NCI-H2171 treated with DMSO at 0.1 percent for 48 hours (cell line): ENCODE measurements around the gene KIAA2012.

ENCODE experiments used
- DNase-seq: peaks from one replicate; lab custom pipeline; 2025; lab: John Stamatoyannopoulos, UW

Gene KIAA2012

DNA sequence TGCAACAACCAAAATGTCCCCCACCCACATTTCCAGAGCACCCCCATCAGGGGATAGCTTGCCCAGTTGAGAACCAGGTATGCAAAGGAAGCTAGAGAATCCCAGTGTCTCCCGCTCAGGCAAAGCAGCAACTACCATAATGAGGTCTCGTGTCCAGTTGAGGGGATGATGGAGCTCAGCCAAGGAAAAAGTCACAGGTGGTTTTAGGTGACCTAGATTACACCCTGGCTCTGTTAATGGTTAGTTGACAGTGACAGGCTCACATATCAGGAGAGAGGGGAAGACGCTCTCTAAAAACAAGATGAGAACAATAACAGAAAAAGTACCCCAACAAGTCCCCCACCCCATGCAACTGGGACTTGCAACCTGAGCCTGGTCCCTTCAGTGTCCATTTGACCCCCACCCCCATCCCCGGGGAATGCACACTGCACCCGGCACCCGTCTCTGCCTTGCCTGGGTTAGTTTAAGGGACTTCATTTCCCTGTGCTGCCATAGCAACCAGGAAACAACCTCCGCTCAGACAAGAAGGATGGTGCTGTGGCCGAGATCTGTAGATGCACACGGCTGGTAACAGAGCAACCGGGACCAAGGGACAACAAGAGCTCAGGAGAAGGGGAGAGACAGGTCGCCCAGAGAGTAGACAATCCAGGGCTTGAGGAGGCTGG is at the start of gene KIAA2012:
TSS of gene KIAA2012 (plus strand) at position 519 of the 665 bp plus-strand sequence. CDS start 373 bp downstream, outside the sequence.
- DNase-seq, result no peak

DNA sequence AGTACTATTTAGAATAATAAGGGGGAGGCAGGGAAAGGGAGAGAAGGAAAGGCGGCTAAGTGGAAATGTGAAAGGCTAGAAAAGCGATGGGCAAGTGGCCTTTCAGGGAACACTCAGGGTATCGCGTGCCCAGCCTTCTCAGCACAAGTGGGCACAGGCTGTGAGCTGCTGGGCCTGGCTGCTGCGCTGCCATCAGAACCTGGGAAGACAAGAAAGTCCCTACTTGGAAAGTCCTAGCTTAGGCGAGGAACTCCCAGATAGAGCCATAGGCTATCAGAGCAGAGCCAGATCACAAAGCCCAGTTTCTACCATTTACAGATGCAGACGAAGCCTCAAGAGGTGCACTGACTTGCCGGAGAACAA is 49.2 kb upstream of the KIAA2012 start:
- DNase-seq, result no peak

DNA sequence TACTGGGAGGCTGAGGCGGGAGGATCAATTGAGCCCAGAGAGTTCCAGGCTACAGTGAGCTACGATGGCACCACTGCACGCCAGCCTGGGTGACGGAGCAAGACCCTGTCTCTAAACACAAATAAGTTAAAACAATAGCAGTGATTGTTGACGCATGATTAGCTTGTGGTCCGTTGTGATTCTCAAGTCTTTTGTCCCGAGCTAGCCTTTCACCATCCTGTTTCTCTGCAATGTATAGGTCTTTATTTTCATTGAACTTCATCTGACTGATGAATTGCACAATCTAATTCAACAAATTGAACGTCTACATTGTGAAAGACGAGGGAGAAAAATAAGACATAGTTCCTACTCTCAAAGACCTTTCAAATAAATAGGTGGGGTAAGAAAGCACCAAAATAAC is 48.2 kb upstream of the KIAA2012 start:
- DNase-seq, result no peak

DNA sequence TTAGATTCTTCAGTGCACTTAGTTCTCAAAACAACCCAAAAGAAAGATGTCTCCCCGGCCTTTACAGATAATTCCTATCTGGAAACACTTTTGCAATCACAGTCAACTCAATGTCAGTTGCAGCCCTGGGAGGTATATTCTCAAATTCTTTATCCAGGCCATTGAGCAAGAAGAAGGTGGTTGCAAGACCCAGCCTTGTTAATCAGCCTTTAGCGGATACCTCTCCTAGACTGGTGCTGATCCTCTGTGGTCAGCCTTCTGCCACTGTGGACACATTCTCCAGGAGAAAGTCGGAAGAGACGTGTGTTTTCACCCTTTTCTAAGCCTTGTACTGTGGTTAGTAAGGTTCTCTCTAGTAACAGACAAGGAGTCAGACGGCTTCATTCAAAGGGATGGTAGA is 47.2 kb upstream of the KIAA2012 start:
- DNase-seq, result no peak

DNA sequence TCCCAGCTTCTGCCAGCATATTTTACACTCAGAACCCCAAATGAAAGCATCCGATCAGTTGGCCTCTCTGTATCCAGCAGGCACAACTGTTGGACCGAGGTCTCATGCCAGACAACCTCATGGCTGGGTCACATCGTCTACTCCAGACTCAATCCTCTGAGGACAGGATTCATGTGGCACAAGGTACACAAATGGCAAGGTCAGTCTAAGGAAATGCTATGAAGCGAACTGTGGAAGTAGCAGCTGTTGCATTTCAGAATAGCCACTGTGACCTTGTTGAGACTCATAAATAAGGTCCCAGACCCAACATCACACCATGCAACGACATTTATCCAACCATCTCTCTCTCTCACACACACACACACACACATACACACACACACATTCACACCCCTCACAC is 46.5 kb upstream of the KIAA2012 start:
- no peak for DNase-seq

DNA sequence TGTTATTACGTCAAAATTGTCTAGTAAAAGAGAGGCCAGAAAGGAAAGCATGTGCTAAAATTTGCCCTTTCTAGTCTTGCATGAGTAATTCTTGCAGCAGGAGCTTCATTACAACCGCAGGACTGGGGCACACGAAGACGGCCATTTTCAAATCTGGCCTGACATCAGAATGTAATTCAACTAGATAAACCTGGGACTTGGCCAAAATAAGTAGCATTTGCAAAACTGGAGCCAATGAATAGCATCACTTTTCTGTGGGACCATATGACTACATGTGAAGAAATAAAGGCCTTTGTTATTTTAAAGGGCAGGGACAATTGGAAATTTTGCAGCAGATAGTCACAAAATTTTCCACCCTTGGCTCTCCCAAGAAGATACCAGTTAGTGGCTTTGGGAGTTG is 42.4 kb upstream of the KIAA2012 start:
- no peak for DNase-seq

DNA sequence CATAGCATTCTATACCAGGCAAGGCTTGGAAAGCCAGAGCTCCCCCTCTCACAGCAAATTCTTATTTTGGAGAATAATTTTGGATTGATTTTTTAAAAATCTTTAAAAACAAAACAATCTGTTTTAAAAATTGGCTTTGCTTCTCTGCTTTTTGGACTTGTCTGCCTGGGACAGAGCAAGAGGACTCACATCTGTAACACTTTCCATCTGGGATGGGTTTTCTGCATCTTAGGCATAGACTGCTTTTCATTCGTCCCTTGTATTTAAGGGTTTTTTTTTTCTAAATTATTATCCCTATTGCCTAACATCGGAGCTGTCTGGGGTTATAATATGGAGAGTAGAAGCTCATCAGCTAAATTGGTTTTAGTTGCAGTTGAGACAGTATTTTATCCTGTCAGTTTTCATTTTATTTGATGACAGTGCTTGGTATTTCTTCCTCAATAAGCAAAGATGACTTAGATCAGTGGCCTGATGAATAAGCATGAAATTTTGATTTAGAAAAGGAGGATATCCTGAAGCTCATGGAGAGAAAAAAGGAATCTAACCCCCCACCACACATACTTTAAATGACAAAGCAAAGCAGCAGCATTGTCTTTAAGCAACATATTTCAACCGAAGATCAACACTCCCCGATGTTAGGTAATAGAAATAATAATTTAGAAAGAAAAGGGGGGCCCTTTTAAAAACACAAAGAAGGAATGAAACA is 41.7 kb upstream of the KIAA2012 start:
- no peak for DNase-seq

DNA sequence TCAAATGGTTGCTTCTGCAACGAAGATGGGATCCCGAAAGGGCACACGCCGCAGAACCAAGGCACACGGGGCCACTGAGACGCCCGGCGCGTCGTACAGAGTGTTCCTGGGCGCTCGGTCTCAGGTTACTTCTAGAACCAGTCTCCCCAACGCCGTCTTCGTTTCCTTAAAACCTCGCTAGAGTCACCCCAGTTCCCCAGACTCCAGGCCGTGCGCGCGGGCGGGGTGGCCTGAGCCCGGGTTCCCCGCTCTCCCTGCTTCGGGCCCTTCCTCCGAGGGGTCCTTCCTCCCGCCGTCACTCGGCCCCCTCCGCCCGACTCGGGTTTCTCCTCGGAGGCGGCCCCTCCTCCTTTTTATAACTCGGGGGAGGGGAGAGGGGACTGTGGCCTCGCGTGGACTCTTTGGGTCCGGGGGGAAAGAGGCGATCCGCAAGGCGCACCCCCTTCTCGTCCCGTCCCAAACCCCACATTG is 40.2 kb upstream of the KIAA2012 start:
- DNase-seq, result peak; percentile 82

DNA sequence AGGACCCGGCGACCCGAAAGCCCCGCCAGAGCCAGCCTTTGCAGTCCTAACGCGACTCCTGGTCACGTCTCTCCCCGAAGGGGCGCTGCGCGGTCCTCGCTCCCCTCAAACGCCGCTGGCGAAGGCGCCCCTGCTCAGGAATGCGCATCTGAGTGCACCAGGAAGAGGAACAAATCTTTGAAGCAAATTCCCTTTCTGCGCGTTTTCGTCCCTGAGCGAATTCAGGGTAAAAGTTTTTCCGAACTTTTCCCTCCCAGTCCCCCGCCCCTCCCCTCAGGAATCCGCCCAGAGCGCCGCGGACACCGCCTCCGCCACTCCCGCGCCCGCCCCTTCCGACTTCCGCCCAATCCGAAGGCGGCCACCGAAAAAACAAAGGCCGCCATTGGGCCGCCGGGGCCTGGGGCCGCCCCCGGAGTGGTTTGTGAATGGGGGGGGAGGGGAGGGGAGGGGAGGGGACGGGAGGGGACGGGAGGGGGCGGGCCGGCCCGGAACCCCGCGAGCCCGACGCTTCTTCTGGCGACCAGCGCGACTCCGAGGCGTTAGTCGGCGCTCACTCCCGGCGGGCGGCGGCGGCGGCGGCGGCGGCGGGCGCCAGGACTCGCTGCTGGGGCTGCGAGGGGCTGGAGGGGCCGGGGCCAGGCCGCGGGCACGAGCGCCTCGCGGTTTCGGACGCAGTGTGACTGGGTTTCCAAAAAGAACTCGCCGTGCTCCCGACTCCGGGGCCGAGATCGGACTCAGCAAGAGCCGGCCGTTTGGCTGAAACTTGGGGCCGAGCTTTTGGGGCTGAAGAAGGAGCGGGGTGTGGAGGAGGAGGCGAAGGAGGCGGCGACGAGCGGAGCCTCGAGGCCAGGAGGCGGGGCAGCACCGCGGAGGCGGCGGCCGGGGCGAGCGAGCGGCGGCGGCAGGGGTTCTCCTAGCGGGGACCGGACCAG is 39.5 kb upstream of the KIAA2012 start, which contains the start of gene FZD7:
TSS of gene FZD7 (plus strand) at position 539 of the 932 bp plus-strand sequence. CDS start 793 bp downstream, outside the sequence.
- peak; percentile 86 for DNase-seq

DNA sequence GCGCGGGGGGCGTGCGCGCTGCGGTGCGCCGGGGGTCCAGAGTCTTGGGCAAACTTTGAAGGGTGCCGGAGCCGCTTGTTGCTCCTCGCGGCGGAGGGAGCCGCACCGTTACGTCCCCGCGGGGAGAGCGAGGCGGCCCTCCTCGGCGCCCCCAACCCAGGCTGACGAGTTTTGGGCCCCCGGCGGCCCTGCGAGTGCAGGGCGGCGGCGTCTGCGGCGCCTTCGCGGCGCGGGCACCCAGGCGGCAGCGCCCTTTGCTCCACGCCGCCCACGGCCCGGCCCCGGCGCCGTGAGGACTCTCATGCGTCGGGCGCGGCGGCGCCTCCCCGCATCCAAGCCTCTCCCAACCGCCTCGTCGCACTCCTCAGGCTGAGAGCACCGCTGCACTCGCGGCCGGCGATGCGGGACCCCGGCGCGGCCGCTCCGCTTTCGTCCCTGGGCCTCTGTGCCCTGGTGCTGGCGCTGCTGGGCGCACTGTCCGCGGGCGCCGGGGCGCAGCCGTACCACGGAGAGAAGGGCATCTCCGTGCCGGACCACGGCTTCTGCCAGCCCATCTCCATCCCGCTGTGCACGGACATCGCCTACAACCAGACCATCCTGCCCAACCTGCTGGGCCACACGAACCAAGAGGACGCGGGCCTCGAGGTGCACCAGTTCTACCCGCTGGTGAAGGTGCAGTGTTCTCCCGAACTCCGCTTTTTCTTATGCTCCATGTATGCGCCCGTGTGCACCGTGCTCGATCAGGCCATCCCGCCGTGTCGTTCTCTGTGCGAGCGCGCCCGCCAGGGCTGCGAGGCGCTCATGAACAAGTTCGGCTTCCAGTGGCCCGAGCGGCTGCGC is 38.6 kb upstream of the KIAA2012 start:
- peak; percentile 47 for DNase-seq

DNA sequence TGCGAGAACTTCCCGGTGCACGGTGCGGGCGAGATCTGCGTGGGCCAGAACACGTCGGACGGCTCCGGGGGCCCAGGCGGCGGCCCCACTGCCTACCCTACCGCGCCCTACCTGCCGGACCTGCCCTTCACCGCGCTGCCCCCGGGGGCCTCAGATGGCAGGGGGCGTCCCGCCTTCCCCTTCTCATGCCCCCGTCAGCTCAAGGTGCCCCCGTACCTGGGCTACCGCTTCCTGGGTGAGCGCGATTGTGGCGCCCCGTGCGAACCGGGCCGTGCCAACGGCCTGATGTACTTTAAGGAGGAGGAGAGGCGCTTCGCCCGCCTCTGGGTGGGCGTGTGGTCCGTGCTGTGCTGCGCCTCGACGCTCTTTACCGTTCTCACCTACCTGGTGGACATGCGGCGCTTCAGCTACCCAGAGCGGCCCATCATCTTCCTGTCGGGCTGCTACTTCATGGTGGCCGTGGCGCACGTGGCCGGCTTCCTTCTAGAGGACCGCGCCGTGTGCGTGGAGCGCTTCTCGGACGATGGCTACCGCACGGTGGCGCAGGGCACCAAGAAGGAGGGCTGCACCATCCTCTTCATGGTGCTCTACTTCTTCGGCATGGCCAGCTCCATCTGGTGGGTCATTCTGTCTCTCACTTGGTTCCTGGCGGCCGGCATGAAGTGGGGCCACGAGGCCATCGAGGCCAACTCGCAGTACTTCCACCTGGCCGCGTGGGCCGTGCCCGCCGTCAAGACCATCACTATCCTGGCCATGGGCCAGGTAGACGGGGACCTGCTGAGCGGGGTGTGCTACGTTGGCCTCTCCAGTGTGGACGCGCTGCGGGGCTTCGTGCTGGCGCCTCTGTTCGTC is 37.7 kb upstream of the KIAA2012 start:
- DNase-seq, result peak; percentile 39

DNA sequence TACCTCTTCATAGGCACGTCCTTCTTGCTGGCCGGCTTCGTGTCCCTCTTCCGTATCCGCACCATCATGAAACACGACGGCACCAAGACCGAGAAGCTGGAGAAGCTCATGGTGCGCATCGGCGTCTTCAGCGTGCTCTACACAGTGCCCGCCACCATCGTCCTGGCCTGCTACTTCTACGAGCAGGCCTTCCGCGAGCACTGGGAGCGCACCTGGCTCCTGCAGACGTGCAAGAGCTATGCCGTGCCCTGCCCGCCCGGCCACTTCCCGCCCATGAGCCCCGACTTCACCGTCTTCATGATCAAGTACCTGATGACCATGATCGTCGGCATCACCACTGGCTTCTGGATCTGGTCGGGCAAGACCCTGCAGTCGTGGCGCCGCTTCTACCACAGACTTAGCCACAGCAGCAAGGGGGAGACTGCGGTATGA is 37.1 kb upstream of the KIAA2012 start:
- DNase-seq, result no peak

DNA sequence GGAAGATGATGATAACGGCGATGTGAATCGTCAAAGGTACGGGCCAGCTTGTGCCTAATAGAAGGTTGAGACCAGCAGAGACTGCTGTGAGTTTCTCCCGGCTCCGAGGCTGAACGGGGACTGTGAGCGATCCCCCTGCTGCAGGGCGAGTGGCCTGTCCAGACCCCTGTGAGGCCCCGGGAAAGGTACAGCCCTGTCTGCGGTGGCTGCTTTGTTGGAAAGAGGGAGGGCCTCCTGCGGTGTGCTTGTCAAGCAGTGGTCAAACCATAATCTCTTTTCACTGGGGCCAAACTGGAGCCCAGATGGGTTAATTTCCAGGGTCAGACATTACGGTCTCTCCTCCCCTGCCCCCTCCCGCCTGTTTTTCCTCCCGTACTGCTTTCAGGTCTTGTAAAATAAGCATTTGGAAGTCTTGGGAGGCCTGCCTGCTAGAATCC is 36.4 kb upstream of the KIAA2012 start:
- DNase-seq, result no peak

DNA sequence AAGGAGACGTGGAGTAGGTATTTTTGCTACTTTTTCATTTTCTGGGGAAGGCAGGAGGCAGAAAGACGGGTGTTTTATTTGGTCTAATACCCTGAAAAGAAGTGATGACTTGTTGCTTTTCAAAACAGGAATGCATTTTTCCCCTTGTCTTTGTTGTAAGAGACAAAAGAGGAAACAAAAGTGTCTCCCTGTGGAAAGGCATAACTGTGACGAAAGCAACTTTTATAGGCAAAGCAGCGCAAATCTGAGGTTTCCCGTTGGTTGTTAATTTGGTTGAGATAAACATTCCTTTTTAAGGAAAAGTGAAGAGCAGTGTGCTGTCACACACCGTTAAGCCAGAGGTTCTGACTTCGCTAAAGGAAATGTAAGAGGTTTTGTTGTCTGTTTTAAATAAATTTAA is 36.0 kb upstream of the KIAA2012 start:
- no peak for DNase-seq

DNA sequence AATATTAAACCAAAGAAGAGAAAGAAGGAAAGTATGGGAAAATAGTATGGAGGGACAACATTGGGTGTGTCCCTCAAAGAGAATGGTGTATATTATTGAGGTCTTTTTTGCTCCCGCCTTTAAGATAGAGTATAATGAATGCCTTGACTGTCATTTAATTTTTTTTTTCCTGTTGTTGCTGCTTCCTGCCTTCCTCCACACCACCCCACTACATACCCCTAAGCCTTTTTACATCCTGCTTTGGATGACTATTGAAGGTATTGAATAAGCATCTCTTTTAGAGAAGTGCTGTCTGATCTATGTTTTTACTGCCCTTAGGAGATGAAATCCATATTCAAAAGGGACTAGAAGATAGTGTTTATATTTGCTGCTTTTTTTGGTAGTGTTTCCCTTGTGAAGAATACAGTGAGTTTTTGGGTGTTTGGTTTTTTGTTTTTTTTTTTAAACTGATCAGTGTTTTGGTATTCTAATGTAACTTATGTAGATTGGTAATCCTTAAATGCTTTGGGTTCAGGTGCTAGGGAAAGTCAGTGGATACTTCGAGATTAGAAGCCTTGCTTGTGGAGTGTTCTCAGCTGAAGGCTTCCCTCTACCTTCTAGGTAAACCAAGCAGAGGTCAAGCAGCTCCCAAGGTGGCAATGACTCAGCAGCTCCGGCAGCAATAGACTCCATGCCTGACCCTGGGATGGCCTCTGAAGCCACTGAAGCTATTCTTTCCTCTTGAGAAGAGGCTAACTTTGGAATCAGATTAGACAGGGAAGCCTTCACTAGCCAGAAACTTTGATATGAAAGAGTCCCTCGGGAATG is 34.4 kb upstream of the KIAA2012 start:
- no peak for DNase-seq

DNA sequence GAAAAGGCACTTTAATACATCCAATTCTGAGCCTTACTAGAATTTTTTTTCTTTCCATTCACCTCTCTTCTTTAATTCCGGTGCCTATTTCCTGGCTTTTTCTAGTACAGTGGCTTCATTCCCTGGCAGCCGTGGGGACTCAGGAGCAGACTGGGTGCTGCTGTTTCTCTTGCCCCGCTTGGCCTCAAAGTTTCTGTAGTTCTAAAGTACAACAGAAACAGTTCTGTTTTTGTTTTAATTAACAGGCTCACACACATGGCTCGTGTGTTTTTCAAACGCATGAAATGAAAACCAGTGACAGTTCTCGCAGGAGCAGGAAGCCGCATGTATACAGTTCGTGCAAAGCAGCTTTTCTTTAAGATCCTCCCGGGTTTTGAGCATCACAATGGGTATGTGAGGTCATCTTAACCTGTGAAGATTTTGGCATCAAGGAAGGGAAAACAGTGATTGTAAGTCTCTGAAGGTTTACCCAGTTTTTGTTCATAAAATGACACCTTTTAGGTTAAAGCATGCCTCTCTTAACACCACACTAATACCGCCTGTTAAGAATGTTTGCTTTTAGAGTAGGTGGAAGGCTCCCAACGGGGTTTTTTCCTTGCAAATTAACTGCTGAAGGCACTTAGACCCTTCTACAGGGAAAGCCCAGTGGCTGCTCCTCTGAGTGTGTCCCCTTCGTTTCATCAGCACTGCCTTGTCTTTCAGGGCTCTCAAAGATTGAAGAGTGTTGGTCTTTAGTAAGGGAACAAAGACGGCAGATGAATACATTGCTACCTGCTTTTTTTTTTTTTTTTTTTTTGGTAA is 33.6 kb upstream of the KIAA2012 start:
- DNase-seq, result peak; percentile 57

DNA sequence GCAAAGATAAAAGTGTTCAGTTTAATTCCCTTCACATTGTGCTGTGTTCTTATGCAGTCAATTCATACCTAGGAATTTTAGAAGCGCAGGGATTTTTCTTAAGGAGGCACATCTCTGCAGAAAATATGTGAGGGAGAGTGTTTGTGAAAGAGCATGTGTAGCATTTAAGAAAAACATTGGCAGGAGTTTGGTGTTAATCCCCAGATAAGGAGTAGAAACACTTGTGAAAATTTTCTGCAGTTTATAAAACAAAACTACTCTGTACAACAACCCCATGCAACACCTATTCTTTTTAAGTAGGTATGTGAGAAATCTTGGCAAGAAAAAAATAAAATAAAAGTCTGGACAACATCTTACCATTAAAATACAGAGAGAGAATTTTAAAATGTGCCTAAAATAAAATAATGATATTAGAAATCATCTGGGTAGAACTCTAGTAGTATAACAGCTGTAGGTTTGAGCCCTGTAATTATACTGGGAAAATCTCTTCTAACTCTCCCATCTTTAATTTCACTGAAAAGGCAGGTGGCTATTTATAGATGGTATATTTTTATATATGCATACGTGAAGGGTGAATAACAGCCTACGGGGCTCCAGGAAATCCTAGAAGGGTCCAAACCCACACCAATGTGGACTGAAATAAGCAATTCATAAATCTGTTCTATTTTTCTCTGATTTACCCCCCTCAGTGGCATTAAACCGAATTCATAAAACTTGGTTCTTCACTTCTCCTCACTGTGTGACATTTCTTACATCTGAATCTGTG is 32.8 kb upstream of the KIAA2012 start:
- DNase-seq, result peak; percentile 57

DNA sequence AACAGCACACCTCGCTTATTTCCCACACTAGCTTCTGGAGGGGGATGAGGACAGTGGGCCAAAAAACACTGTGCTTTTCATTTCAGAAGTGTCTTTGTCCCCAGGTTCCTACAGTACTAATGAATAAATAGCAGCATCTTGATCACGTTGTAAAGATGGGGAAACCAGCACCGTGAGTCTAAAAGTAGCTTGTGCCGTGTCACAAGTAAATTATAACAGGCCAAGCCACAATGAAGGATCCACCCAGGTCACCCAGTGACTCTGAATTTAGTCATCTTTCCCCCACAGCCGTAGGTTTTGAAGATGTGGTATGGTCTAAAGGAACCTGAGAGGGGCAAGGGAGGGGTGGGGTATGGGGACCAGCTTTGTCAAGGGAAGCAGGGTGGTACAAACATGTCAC is 30.6 kb upstream of the KIAA2012 start:
- no peak for DNase-seq
